IMR-90 (cell line): ENCODE measurements around the gene DNTT. TPM values are rescaled to one million over a fixed set of nuclear protein-coding genes. Genes with fewer than 3 reads are reported as not detected.

Experiments
- ATAC-seq: fragments of 200-7000 bp; cut with Tn5 transposase; 2 replicates; pipeline ENCODE4 v1.9.1; 2020; ENCODE audit warnings: low read depth, mild to moderate bottlenecking, moderate library complexity
- BruUV-seq: library from RNA; stranded (reverse); fragments of 400-500 nt; replicated peaks from 2 replicates; lab custom pipeline; 2021; lab: Mats Ljungman, UMichigan
- CTCF ChIA-PET: fragments of 300-600 bp; formaldehyde crosslinking; extraction: SDS; loops from one replicate; lab custom pipeline; 2021; ENCODE audit warnings: antibody characterized with exemption; lab: Yijun Ruan, JAX
- POLR2A ChIA-PET: fragments of 300-600 bp; sonication (Branson Sonifier 250); formaldehyde crosslinking; loops from one replicate; lab custom pipeline; 2022; ENCODE audit warnings: antibody characterized with exemption; ENCODE audit not compliant: unreplicated experiment; lab: Charles Lee
- DNase-seq: peaks from one replicate; pipeline ENCODE4 v3.0.0; 2013
- H2AFZ ChIP-seq: replicated peaks from 2 replicates; pipeline ENCODE3; 2013; ENCODE audit warnings: low read length, mild to moderate bottlenecking; ENCODE audit not compliant: poor library complexity
- H2AK5ac ChIP-seq: 2 replicates; pipeline ENCODE4 v1.6.1; 2013; ENCODE audit warnings: low read depth, low read length, inconsistent platforms
- H2AK9ac ChIP-seq: replicated peaks from 2 replicates; pipeline ENCODE3; 2013; ENCODE audit warnings: mild to moderate bottlenecking, low read depth, low read length, moderate library complexity; ENCODE audit not compliant: poor library complexity
- H2BK120ac ChIP-seq: 2 replicates; pipeline ENCODE4 v1.6.1; 2013; ENCODE audit warnings: low read depth, low read length, inconsistent platforms
- H2BK15ac ChIP-seq: 3 replicates; pipeline ENCODE4 v1.6.1; 2013; ENCODE audit warnings: low read depth, low read length, inconsistent platforms
- H2BK20ac ChIP-seq: 2 replicates; pipeline ENCODE4 v1.6.1; 2013; ENCODE audit warnings: low read depth, mild to moderate bottlenecking, inconsistent platforms, low read length, moderate library complexity
- H2BK5ac ChIP-seq: 2 replicates; pipeline ENCODE4 v1.6.1; 2013; ENCODE audit warnings: mild to moderate bottlenecking, low read depth, low read length, inconsistent platforms; ENCODE audit not compliant: poor library complexity, severe bottlenecking
- H3K14ac ChIP-seq: replicated peaks from 2 replicates; pipeline ENCODE4 v1.6.1; 2013; ENCODE audit warnings: low read depth, low read length, inconsistent platforms
- H3K18ac ChIP-seq: 2 replicates; pipeline ENCODE4 v1.6.1; 2013; ENCODE audit warnings: low read depth, low read length, control low read depth
- H3K23ac ChIP-seq: 2 replicates; pipeline ENCODE4 v1.6.1; 2013; ENCODE audit warnings: low read depth, low read length, inconsistent platforms
- H3K27ac ChIP-seq: 2 replicates; pipeline ENCODE4 v1.5.1; 2013; ENCODE audit warnings: mild to moderate bottlenecking, control low read depth, low read length; ENCODE audit not compliant: insufficient read depth
- H3K27me3 ChIP-seq: 2 replicates; pipeline ENCODE4 v1.6.1; 2013; ENCODE audit warnings: low read length; ENCODE audit not compliant: control insufficient read depth, insufficient read depth
- H3K36me3 ChIP-seq: 2 replicates; pipeline ENCODE4 v1.6.1; 2013; ENCODE audit warnings: low read length, mixed read lengths; ENCODE audit not compliant: control insufficient read depth, insufficient read depth
- H3K4ac ChIP-seq: 2 replicates; pipeline ENCODE4 v1.6.1; 2013; ENCODE audit warnings: low read depth, low read length, inconsistent platforms
- H3K4me1 ChIP-seq: 2 replicates; pipeline ENCODE4 v1.6.1; 2013; ENCODE audit warnings: low read length, mixed read lengths; ENCODE audit not compliant: control insufficient read depth, insufficient read depth
- H3K4me2 ChIP-seq: 2 replicates; pipeline ENCODE4 v1.6.1; 2013; ENCODE audit warnings: low read depth, mild to moderate bottlenecking, control low read depth, low read length, moderate library complexity
- H3K4me3 ChIP-seq: 2 replicates; pipeline ENCODE4 v1.5.1; 2013; ENCODE audit warnings: low read depth, mild to moderate bottlenecking, control low read depth, low read length, moderate library complexity; ENCODE audit not compliant: insufficient read depth
- H3K56ac ChIP-seq: 2 replicates; pipeline ENCODE4 v1.6.1; 2013; ENCODE audit warnings: low read length, inconsistent platforms; ENCODE audit not compliant: insufficient read depth; ENCODE audit errors: extremely low read depth
- H3K79me1 ChIP-seq, 2 experiments: 2 replicates each; pipeline ENCODE4 v1.6.1; 2013; ENCODE audit warnings: low read length in 2 of 2, inconsistent platforms in 1 of 2, low read depth in 1 of 2
- H3K9ac ChIP-seq: 2 replicates; pipeline ENCODE4 v1.6.1; 2013; ENCODE audit warnings: low read depth, low read length, control low read depth
- H3K9me1 ChIP-seq: 2 replicates; pipeline ENCODE4 v1.6.1; 2013; ENCODE audit warnings: low read length, inconsistent platforms; ENCODE audit not compliant: insufficient read depth
- H3K9me3 ChIP-seq: 2 replicates; pipeline ENCODE4 v1.6.1; 2013; ENCODE audit warnings: low read length; ENCODE audit not compliant: control insufficient read depth, insufficient read depth
- H4K20me1 ChIP-seq: 2 replicates; pipeline ENCODE4 v1.6.1; 2013; ENCODE audit warnings: low read length, inconsistent platforms; ENCODE audit not compliant: insufficient read depth
- H4K5ac ChIP-seq: 2 replicates; pipeline ENCODE4 v1.6.1; 2013; ENCODE audit warnings: mild to moderate bottlenecking, low read depth, low read length, control low read depth
- H4K8ac ChIP-seq, 2 experiments: 2 replicates each; pipeline ENCODE4 v1.6.1; 2013; ENCODE audit warnings: low read depth in 2 of 2, low read length in 2 of 2, control low read depth in 1 of 2, inconsistent platforms in 1 of 2
- H4K91ac ChIP-seq: 2 replicates; pipeline ENCODE4 v1.6.1; 2013; ENCODE audit warnings: low read depth, low read length, inconsistent platforms; ENCODE audit not compliant: insufficient read depth
- WGBS, 2 experiments: methylation state at CpG; one replicate each; pipeline versions ENCODE4 v1.1.5 to v1.1.7; 2013; ENCODE audit warnings: missing lambda C conversion rate in 2 of 2; ENCODE audit not compliant: insufficient read length in 1 of 2; ENCODE audit errors: extremely low coverage in 2 of 2; 5-methylcytosine and 5-hydroxymethylcytosine counted together
- dilution Hi-C: fragments of 300-500 bp; cut with HindIII; formaldehyde crosslinking; loops from one replicate; pipeline ENCODE4 v1.14.3; 2018; ENCODE audit warnings: low sequenced_read_pairs; ENCODE audit not compliant: unreplicated experiment
- in situ Hi-C: fragments of 300-500 bp; cut with MboI; formaldehyde crosslinking; loops from 3 replicates; pipeline ENCODE4 v1.14.3; 2019; ENCODE audit warnings: low sequenced_read_pairs, inconsistent platforms, mixed read lengths
- intact Hi-C: fragments of 100-400 bp; cut with micrococcal nuclease; formaldehyde crosslinking; loops from 2 replicates; pipeline ENCODE4 v1.10.0; 2022
- polyA plus RNA-seq, 3 experiments: library from polyadenylated mRNA; depleted of rRNA; stranded (reverse); fragments of >200 nt; gene quantifications; 2 replicates each; pipeline ENCODE4 v1.2.3, GENCODE V29; 2012; ENCODE audit warnings: low replicate concordance in 1 of 3
- total RNA-seq: library from RNA; depleted of rRNA; stranded (reverse); fragments of >200 nt; gene quantifications from 2 replicates; pipeline ENCODE4 v1.2.3, GENCODE V29; 2012
- TF ChIP-seq, protein P1 (sequence below): fragments of 150-350 bp; IDR thresholded peaks from 2 replicates; pipeline ENCODE4 v1.6.1; 2016; ENCODE audit warnings: low read depth, mild to moderate bottlenecking, low read length, moderate library complexity, borderline replicate concordance

The DNTT gene
- total and polyA plus RNA-seq, 2 of the 4 experiments (the other 2 are of a cell fraction), result not detected

DNA sequence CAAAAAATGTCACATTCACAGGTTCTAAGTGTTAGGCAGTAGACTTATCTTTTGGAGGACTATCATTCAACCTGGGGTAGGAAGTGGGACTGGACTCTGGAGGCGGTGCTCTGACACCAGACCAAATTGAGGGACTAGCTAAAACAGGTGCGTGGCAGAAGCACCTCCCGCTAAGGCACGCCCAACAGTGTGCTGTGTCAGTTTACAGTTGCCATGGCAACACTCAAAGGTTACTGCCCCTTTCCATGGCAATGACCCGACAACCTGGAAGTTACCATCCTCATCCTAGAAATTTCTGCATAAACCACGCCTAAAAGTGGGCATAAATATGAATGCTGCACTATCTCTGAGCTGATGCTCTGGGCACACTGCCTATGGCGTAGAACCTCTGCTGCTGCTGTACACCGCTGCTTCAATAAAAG lies 18.9 kb upstream of the DNTT start:
- Histone ChIP-seq H2BK15ac (no peak overlapping the region), H2AK5ac (no peak overlapping the region), H2BK20ac (no peak overlapping the region), H3K27me3 (no peaks in the 10 kb centered on the region), H3K4me3 (no peak overlapping the region), H3K18ac (no peak overlapping the region), H3K4ac (no peak overlapping the region), H3K4me1 (no peaks in the 10 kb centered on the region), H4K20me1 (no peaks in the 10 kb centered on the region), H4K8ac (no peak overlapping the region), H2AFZ (no peak overlapping the region), H2AK9ac (no peak overlapping the region), H4K91ac (no peak overlapping the region), H4K5ac (no peak overlapping the region), H3K9me3 (no peaks in the 10 kb centered on the region), H3K9ac (no peak overlapping the region), H2BK120ac (no peak overlapping the region), H3K23ac (no peak overlapping the region), H3K36me3 (no peaks in the 10 kb centered on the region), H3K56ac (no peak overlapping the region), H3K27ac (no peak overlapping the region), H3K79me1 (no peaks in the 10 kb centered on the region), H2BK5ac (no peak overlapping the region), H3K4me2 (no peak overlapping the region), H3K9me1 (no peaks in the 10 kb centered on the region), H3K14ac (no peak overlapping the region)
- TF ChIP-seq, protein P1, sequence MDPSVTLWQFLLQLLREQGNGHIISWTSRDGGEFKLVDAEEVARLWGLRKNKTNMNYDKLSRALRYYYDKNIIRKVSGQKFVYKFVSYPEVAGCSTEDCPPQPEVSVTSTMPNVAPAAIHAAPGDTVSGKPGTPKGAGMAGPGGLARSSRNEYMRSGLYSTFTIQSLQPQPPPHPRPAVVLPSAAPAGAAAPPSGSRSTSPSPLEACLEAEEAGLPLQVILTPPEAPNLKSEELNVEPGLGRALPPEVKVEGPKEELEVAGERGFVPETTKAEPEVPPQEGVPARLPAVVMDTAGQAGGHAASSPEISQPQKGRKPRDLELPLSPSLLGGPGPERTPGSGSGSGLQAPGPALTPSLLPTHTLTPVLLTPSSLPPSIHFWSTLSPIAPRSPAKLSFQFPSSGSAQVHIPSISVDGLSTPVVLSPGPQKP, result no peak
- 25% methylated on average over 4 of the region's 8 CpGs; no CpG with 5 or more reads in 1 of the 2 experiments for WGBS, 2 experiments
- ChIA-PET POLR2A (no interaction called here), CTCF (interaction anchor here (0.7 kb wide), 1 partner anchor 56 kb away, joined by 5 read pairs; no protein-coding TSS in a partner anchor)
- DNase-seq, result no peak
- in situ Hi-C loops, result no loop called here
- ATAC-seq, result no peak
- dilution Hi-C loops, result no loop called here
- no TSS peak for BruUV-seq
- intact Hi-C loops, result no loop called here
